Left lung (tissue), 10 donors: ENCODE data around the gene HPS1. TPM values are rescaled to one million over a fixed set of nuclear protein-coding genes. Genes with fewer than 3 reads are reported as not detected.

ENCODE experiments used
- ATAC-seq: fragments of 200-7000 bp; cut with Tn5 transposase; one replicate; pipeline ENCODE4 v1.9.1; 2020; ENCODE audit warnings: moderate library complexity
- DNase-seq, 4 donors: peaks; one replicate each; pipeline ENCODE4 v3.0.0-alpha.2; 2013 to 2020
- H3K27ac ChIP-seq, 2 donors: fragments of 200-600 bp; sonication (generic) in 1 of 2; one replicate each; pipeline versions ENCODE4 v1.5.0 to v1.8.0; 2020 to 2021
- H3K27me3 ChIP-seq, 2 donors: fragments of 200-600 bp; sonication (generic) in 1 of 2; one replicate each; pipeline versions ENCODE4 v1.5.0 to v1.8.0; 2020 to 2021
- H3K36me3 ChIP-seq, 2 donors: fragments of 200-600 bp; sonication (generic) in 1 of 2; one replicate each; pipeline versions ENCODE4 v1.5.0 to v1.8.0; 2020 to 2021
- H3K4me1 ChIP-seq, 2 donors: fragments of 200-600 bp; one replicate each; pipeline ENCODE4 v1.8.0; 2021
- H3K4me3 ChIP-seq, 2 donors: fragments of 200-600 bp; sonication (generic) in 1 of 2; one replicate each; pipeline versions ENCODE4 v1.5.0 to v1.8.0; 2020 to 2021; ENCODE audit warnings: mild to moderate bottlenecking in 1 of 2
- H3K9me3 ChIP-seq, 2 donors: fragments of 200-600 bp; sonication (generic) in 1 of 2; one replicate each; pipeline versions ENCODE4 v1.5.0 to v1.8.0; 2020 to 2021
- intact Hi-C, 2 donors: fragments of 100-400 bp; cut with DNase I; formaldehyde crosslinking; loops; one replicate each; pipeline versions ENCODE4 v1.11.2 to v1.14.2; 2022
- polyA plus RNA-seq, 6 donors: library from polyadenylated mRNA; unstranded; fragments of 120-200 nt; gene quantifications; one replicate each; pipeline ENCODE4 v1.2.1, GENCODE V29; 2013; ENCODE audit not compliant: insufficient read length in 6 of 6
- total RNA-seq, 2 donors: library from RNA; stranded (reverse); fragmentation: NEBNext Ultra II Directional; extraction: Animal tissue kit (Norgen Biotek cat#: 25700); gene quantifications; one replicate each; pipeline ENCODE4 v1.2.1, GENCODE V29; 2021
- TF ChIP-seq, protein P1 (sequence below), 2 donors: fragments of 200-600 bp; sonication (generic) in 1 of 2; IDR thresholded peaks; one replicate each; pipeline versions ENCODE4 v1.5.0 to v1.8.0; 2021; ENCODE audit warnings: antibody characterized with exemption in 2 of 2
- donor health status: DM: no; HTN: yes; CAD: no.
- donor health status: DM: no; HTN: no; CAD: no.

The HPS1 gene
- total and polyA plus RNA-seq, 8 donors = 32.1 to 95.0 (median 36.8) TPM

DNA sequence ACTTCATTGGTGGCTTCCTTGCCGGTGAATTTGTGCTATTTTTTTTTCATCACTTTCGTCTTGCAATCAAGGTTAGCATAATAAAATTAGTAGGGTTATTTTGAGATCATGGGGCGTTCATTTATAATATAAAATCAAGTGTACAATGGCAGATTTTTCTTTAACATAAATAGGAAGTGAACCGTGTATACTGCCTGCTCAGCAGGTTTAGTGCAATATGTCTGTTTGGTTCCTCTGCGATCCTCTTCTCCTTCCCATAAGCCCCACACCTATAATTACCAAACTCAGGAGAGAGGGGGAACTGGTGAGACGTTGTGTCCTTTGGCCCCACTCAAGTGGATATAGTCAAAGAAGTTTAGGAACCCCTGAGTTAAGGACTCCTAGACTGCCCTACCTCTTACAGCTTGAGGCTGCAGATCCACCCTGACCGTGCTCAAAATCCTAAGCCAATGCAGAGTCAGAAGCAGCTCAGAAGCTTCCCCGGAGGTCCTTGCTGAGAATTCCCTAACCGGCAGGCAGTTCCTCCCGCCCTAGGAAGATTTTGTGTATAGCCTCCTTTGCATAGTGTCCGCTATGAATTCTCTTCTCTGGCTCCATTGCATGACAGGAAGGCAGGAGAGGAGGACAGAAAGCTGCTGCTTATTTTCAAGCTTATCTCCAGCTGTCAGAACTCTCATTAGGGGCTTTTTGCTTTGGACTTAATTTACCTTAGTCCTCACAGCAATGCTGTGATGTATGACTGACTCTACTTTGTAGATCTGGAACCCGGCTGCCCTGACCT, 73.3 kb downstream of the HPS1 start:
- intact Hi-C loops = no loop called here
- no peak for ATAC-seq
- H3K27ac ChIP-seq = no peak overlapping the region
- TF ChIP-seq, protein P1, sequence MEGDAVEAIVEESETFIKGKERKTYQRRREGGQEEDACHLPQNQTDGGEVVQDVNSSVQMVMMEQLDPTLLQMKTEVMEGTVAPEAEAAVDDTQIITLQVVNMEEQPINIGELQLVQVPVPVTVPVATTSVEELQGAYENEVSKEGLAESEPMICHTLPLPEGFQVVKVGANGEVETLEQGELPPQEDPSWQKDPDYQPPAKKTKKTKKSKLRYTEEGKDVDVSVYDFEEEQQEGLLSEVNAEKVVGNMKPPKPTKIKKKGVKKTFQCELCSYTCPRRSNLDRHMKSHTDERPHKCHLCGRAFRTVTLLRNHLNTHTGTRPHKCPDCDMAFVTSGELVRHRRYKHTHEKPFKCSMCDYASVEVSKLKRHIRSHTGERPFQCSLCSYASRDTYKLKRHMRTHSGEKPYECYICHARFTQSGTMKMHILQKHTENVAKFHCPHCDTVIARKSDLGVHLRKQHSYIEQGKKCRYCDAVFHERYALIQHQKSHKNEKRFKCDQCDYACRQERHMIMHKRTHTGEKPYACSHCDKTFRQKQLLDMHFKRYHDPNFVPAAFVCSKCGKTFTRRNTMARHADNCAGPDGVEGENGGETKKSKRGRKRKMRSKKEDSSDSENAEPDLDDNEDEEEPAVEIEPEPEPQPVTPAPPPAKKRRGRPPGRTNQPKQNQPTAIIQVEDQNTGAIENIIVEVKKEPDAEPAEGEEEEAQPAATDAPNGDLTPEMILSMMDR (IDR thresholded peaks at IDR 0.05) = no peak
- H3K36me3 ChIP-seq = no peaks in the 10 kb centered on the region
- DNase-seq = peak in 1 of 4 donors; percentile 14
- peaks cover 0 to 3% of the 10 kb centered on the region in 2 donors for H3K4me1 ChIP-seq
- H3K4me3 ChIP-seq = no peak overlapping the region
- H3K9me3 ChIP-seq = peaks cover 0 to 3% of the 10 kb centered on the region in 2 donors
- no peaks in the 10 kb centered on the region for H3K27me3 ChIP-seq

- intact Hi-C loops = no loop called here
- TF ChIP-seq, protein P1 (IDR thresholded peaks at IDR 0.05) = no peak
- DNase-seq = peak in 1 of 4 donors; percentile 51
- no peaks in the 10 kb centered on the region for H3K27me3 ChIP-seq
- H3K4me1 ChIP-seq = peaks cover 0 to 3% of the 10 kb centered on the region in 2 donors
- no peaks in the 10 kb centered on the region for H3K36me3 ChIP-seq
- H3K4me3 ChIP-seq = no peak overlapping the region
- H3K9me3 ChIP-seq = no peaks in the 10 kb centered on the region
- H3K27ac ChIP-seq = no peak overlapping the region
- ATAC-seq = no peak
These were observed 75.6 kb downstream of the HPS1 start for GRCh38 chr10:98370831-98371820.

GRCh38 chr10:98369801-98370200, 76.9 kb downstream of the HPS1 start:
- Histone ChIP-seq H3K27ac (no peak overlapping the region), H3K4me3 (no peak overlapping the region), H3K27me3 (no peaks in the 10 kb centered on the region), H3K9me3 (no peaks in the 10 kb centered on the region), H3K4me1 (peaks cover 0 to 3% of the 10 kb centered on the region in 2 donors), H3K36me3 (no peaks in the 10 kb centered on the region)
- no peak for DNase-seq
- intact Hi-C loops = no loop called here
- TF ChIP-seq, protein P1 (IDR thresholded peaks at IDR 0.05) = no peak
- ATAC-seq = no peak

- no peak for ATAC-seq
- Histone ChIP-seq H3K27me3 (no peaks in the 10 kb centered on the region), H3K4me3 (no peak overlapping the region), H3K9me3 (no peaks in the 10 kb centered on the region), H3K27ac (no peak overlapping the region), H3K36me3 (no peaks in the 10 kb centered on the region), H3K4me1 (peaks cover 0 to 3% of the 10 kb centered on the region in 2 donors)
- intact Hi-C loops = no loop called here
- no peak for DNase-seq
- TF ChIP-seq, protein P1 (IDR thresholded peaks at IDR 0.05) = no peak
These were observed 78.1 kb downstream of the HPS1 start for GRCh38 chr10:98368644-98369043.
